Left forelimb (tissue), 1 donor: ENCODE measurements around the gene COL23A1.

Experiments used
- DNase-seq: peaks from one replicate; pipeline ENCODE4 v3.0.0-alpha.2; 2018; ENCODE audit warnings: low spot score

The COL23A1 gene

DNA sequence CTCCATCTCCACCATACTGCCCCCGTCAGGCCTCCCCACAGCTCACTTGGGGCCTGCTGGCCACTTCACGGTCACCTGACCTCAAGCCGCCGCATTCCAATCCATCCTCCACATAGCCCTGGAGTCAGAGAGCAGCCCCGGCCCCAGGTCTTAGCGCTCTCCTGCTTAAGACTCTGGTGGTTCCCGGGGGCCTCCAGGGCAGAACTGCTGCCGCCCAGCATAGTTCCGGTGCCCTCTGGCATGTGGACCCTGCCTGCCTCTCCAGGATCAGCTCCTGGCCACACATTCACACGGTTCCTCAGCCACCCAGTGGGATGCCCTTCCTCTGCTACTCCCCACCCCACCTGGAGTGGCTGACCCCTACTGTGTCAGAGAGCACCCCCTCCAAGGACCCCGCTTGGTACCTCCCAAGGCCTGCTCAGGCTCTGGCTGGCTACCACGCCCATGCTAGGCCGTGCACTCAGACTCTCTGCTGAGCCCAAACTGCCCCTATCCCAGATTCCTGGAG, 366.3 kb downstream of the COL23A1 start:
- no peak for DNase-seq

- no peak for DNase-seq
These were observed 366.9 kb downstream of the COL23A1 start for GRCh38 chr5:178223196-178223773.

GRCh38 chr5:178222292-178222691, 367.9 kb downstream of the COL23A1 start:
- DNase-seq, result no peak

- DNase-seq, result no peak
These were observed 368.3 kb downstream of the COL23A1 start for GRCh38 chr5:178221853-178222252.

GRCh38 chr5:178221282-178221681, 368.9 kb downstream of the COL23A1 start:
- DNase-seq, result no peak

GRCh38 chr5:178218827-178219226, 371.4 kb downstream of the COL23A1 start:
- no peak for DNase-seq

DNA sequence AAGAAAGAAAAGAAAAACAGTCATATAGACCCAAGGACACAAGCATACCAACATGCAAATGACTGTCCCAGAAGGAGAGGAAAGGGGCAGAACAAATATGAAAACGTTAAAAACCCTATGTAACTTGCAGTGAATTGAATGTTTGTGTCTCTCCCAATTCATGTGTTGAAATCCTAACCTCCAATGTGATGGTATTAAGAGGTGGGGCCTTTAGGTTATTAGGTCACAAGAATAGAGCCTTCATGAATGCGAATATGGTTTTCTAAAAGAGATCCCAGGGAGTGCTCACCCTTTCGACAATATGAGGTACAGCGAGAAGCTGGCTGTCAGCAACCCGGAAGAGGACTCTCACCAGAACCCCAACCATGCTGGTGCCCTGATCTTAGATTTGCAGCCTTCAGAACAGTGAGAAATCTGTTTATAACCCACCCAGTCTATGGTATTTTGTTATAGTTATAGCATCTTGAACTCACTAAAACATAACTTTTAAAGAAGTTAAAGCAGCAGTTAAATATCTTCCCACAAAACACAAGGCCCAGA, 371.9 kb downstream of the COL23A1 start:
- DNase-seq, result no peak

GRCh38 chr5:178216779-178217178, 373.4 kb downstream of the COL23A1 start:
- no peak for DNase-seq

DNA sequence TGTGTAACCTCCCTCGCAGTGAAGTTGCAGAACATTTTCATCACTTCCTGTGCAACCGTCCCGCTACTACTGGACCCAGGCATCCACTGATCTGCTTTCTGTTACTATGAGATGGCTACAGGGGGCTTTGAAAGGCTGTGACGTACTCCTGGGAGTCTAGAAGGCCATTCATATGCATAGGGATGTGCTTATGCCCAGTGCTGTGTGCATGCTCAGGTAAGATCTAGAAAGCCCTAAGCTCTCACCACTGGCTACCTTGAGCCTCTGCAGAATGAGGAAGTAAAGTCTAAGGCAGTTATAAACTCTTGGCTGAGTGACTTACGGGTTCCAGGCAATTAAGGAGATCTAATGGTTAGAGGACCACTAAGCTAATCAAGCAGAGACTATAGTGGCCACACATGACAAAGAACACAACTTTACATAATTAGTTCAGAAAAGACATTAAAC, 374.1 kb downstream of the COL23A1 start:
- DNase-seq, result no peak

GRCh38 chr5:178215280-178216002, 374.8 kb downstream of the COL23A1 start:
- no peak for DNase-seq

DNA sequence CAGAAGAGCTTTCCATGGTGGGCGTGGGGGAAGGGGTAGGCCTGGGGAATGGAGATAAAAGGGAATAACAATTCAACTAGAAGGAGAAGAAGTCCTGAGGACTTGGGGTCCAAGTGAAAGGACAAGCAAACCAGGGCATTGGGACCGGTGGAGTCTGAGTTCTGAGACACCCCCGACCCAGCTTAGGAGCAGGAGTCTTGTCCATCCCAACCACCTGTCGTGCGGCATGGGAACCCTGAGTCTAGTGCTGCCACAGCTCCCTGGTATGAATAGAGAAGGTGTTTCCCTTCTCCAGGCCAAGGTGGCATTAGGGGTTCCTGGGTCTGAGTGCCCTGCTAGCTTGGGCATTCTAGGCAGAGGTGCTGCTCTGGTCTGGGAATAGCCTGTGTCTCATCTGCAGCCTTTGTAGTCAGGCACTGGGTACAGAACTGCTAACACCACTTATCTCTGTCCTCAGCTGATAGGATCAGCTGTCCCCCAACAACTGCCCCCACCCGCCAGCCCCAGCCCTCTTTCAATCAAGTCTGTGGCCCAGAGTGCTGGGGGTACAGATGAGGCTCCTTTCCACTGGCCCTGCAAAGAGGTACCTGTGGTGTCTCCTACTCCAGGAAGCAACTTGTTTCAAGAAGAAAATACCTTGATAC, 375.9 kb downstream of the COL23A1 start:
- DNase-seq, result no peak

DNA sequence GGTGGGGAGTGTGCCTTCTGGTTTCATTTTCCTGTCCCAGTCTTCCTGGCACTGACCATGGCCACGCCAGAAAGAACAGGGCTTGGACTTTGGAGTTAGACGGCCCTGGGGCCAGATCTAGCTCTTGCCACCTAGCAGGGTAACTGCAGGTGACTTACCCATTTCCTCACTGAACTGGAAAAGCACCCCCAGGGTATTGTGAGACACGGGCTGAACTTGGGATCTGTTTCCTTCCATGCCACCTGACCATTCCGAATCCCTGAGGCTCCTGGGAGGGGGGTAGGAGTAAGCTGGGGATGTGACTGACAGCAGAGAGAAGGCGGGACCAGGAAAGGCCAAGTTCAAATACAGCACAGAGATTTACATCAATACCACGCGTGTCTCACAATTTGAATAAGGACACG, 376.4 kb downstream of the COL23A1 start:
- no peak for DNase-seq

DNA sequence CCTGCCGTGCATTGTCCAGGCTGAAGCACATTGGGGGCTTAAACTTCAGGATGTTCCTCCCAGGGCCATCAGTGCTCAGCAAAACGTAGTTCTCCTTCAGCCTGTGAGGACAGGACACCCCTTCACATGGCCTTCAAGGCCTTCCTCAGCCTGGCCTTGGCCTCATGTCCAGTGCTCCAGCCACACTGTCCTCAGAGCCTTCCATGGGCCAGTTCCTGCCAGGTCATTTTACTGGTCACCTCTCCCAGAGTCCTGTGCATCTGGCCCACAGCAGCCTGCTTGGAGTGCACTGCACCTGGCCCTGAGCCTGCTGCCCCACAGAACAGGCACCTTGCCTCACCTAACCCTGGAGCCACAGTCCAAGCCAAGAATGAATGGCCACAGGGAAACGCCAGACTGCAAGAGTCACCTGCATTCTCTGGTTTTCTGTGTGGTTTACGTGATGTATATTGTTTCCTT, 377.2 kb downstream of the COL23A1 start:
- DNase-seq, result no peak

DNA sequence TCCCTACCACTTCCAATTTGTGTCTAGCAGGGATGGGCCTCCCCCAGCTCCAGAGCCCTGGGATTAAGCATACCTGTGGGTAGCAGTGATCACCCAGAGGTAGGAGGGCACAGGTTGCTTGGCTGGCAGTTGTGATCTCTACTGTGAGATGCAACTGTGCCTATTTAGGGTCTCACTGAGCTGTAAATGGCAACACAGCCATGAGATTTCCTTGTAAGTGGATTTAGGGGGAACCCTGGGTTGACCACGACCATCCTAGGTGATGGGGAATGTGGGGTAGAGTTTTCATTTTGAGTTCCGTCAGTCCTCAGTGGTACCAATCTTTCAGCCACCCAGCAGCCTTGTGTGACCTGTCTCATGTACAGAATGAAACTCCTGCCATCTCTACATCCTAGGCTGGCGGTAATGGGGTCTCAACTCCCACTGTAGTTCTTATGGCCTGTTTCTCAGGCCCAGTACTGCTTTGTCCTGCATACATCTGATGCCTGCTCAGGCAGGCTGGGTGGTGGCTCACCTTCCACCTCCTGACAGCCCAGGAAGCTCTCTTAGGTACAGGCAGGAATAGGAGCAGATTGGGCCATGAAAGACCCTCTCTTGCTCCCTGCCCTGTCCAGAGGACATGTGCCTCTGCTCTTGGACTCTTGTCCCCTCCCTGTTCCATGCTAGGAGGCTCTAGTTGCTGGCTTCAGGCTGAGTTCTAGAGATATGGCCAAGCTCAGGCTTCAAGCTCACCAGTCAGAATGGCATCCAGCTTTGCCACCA, 377.8 kb downstream of the COL23A1 start:
- DNase-seq, result no peak

- no peak for DNase-seq
These were observed 378.8 kb downstream of the COL23A1 start for GRCh38 chr5:178211095-178212048.

DNA sequence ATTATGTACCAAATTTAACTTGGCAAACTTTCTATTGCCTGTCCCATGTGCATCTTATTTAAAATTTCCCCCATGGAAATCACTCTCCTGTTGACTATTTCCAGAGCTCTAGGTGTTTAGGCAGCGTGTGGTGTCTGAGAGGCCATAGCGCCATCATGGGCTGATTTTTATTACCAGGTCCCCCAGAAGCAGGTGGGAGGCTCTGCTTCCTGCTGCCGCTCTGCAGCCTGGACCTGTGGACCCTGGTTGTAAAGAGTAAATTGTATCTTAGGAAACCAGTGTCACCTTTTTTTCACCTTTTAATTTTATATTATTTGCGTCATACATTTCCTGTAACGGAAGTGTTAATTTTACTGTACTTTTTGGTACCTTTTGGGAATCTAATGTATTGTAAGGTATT, 379.5 kb downstream of the COL23A1 start:
- no peak for DNase-seq

- no peak for DNase-seq
These were observed 380.1 kb downstream of the COL23A1 start for GRCh38 chr5:178210073-178210535.

DNA sequence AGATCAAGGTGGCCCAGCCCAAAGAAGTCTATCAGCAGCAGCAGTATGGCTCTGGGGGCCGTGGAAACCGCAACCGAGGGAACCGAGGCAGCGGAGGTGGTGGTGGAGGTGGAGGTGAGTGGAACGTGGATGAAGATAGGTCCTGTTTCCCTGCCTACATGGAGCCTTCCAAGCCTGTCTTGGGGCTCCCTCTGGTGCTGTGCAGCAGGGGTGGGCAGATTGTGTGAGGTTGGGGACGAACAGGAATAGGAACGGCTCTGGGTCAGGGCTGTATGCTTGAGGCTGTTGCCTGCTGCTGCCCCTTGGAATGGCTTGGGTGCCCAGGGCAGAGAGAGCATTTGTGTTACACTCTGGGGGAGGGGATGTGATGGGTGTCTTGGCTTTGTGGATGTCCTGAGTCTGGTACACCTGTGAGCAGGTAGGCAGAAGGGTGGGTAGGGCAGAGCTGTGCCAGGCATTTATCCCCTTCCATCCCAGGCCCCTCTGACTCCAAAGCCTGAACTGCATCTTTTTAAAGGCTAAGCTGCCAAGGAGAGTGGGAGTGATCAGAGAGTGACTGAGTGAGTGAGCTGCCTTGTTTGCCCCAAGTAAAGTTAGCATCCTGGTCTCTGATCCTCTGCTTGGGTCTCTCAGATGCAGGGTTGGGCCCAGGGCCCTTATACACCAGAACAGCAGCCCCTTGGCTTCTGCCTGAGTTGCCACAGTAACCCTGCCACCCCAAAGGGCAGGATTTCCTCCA, 380.7 kb downstream of the COL23A1 start:
- DNase-seq, result peak; percentile 47

DNA sequence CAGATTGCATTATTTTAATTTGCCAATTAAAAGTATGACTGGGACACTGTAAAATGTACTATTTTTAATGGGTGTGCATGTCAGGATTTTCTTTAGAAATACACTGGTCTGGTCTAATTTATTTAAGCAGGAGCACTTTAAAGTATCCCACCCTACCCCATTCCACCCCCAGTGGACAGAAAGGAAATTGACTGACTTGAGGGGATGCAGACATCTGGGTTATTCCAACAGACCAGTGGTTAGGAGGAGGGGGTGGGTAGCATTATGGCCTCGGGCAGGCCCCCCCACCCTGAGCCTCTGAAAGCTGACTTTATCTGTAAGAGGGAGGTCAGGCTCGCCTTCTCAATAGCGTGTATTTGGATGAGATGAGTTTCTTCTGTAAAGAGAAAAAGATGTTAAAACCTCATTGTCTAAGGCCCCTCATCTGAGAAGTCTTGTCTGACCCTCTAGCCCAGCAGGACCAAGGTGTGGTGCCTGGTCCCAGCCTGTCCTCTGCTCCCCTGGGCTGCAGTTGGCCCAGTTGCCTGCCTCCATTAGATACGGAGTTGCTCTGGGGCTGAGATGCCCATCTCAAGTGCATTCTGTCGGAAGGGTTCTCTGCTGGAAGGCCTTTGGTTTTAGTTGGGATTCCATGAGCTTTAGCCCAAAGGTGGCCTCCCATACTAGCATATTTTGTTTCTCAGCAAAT, 381.5 kb downstream of the COL23A1 start:
- DNase-seq, result peak; percentile 30
